ENCODE results near the gene TCF21. TPM values are rescaled to one million over a fixed set of nuclear protein-coding genes. Genes with fewer than 3 reads are reported as not detected.
A peak's percentile ranks its signal among the peaks of the same experiment; 100 is the strongest.

Gene TCF21
- total RNA-seq, 4 donors from 2014 or later = 0.30 to 0.84 TPM; not detected in 2

- Histone ChIP-seq H3K27me3 (peaks cover 0 to 99% of the 10 kb centered on the region in 2 donors), H3K9me3 (no peaks in the 10 kb centered on the region), H3K36me3 (no peaks in the 10 kb centered on the region), H3K4me3 (no peak overlapping the region), H3K4me1 (peaks cover 0 to 49% (median 18%) of the 10 kb centered on the region in 4 donors), H3K27ac (no peak overlapping the region)
- no peak for DNase-seq (ENCODE audit: low spot score in 2 of 2)
- 17 to 25% methylated on average over 5 of the region's 5 CpGs for WGBS, 2 donors
- TF ChIP-seq CTCF (IDR thresholded peaks at IDR 0.05) (no peak), POLR2A (IDR thresholded peaks at IDR 0.05) (no peak), EP300 (IDR thresholded peaks at IDR 0.05) (no peak)
These were observed 6.0 kb downstream of the TCF21 start for GRCh38 chr6:133894795-133895358.

- no peak for DNase-seq (ENCODE audit: low spot score in 2 of 2)
- H3K4me1 ChIP-seq = peaks cover 0 to 43% (median 15%) of the 10 kb centered on the region in 4 donors
- TF ChIP-seq EP300 (IDR thresholded peaks at IDR 0.05) (no peak), POLR2A (IDR thresholded peaks at IDR 0.05) (no peak), CTCF (IDR thresholded peaks at IDR 0.05) (no peak)
- H3K9me3 ChIP-seq = no peaks in the 10 kb centered on the region
- 4 to 5% methylated on average over 39 to 45 of the region's 45 CpGs for WGBS, 2 donors
- H3K36me3 ChIP-seq = no peaks in the 10 kb centered on the region
- H3K27ac ChIP-seq = no peak overlapping the region
- H3K27me3 ChIP-seq = peaks cover 0 to 96% of the 10 kb centered on the region in 2 donors
- peak overlapping the region in 2 of 4 donors; percentile 22 to 23 for H3K4me3 ChIP-seq
These were observed 6.8 kb downstream of the TCF21 start for GRCh38 chr6:133895573-133896343.

GRCh38 chr6:133896344-133896721, 7.4 kb downstream of the TCF21 start:
- H3K4me1 ChIP-seq = peaks cover 0 to 37% (median 10%) of the 10 kb centered on the region in 4 donors
- no peaks in the 10 kb centered on the region for H3K9me3 ChIP-seq
- H3K4me3 ChIP-seq = no peak overlapping the region
- peaks cover 0 to 90% of the 10 kb centered on the region in 2 donors for H3K27me3 ChIP-seq
- TF ChIP-seq POLR2A (IDR thresholded peaks at IDR 0.05) (no peak), CTCF (IDR thresholded peaks at IDR 0.05) (no peak), EP300 (IDR thresholded peaks at IDR 0.05) (no peak)
- no peak overlapping the region for H3K27ac ChIP-seq
- 23 to 35% methylated on average over 5 of the region's 5 CpGs for WGBS, 2 donors
- H3K36me3 ChIP-seq = no peaks in the 10 kb centered on the region
- DNase-seq (ENCODE audit: low spot score in 2 of 2) = no peak

- peaks cover 0 to 20% (median 0%) of the 10 kb centered on the region in 4 donors for H3K4me1 ChIP-seq
- TF ChIP-seq POLR2A (IDR thresholded peaks at IDR 0.05) = no peak
- no peak for TF ChIP-seq CTCF (IDR thresholded peaks at IDR 0.05)
- TF ChIP-seq EP300 (IDR thresholded peaks at IDR 0.05) = no peak
These were observed 9.3 kb downstream of the TCF21 start for GRCh38 chr6:133898263-133898662.

GRCh38 chr6:133899556-133899955, 10.6 kb downstream of the TCF21 start:
- DNase-seq (ENCODE audit: low spot score in 2 of 2) = no peak
- peaks cover 0 to 17% (median 0%) of the 10 kb centered on the region in 4 donors for H3K4me1 ChIP-seq
- H3K36me3 ChIP-seq = no peaks in the 10 kb centered on the region
- no peaks in the 10 kb centered on the region for H3K9me3 ChIP-seq
- peaks cover 0 to 69% of the 10 kb centered on the region in 2 donors for H3K27me3 ChIP-seq
- H3K27ac ChIP-seq = no peak overlapping the region
- no peak overlapping the region for H3K4me3 ChIP-seq
- TF ChIP-seq POLR2A (IDR thresholded peaks at IDR 0.05) (no peak), CTCF (IDR thresholded peaks at IDR 0.05) (no peak), EP300 (IDR thresholded peaks at IDR 0.05) (no peak)

More at GRCh38 chr6:133898263-133898662, 9.3 kb downstream of the TCF21 start:
- Histone ChIP-seq H3K27me3 (peaks cover 0 to 77% of the 10 kb centered on the region in 2 donors), H3K36me3 (no peaks in the 10 kb centered on the region), H3K27ac (no peak overlapping the region), H3K9me3 (no peaks in the 10 kb centered on the region), H3K4me3 (no peak overlapping the region)
- WGBS, 2 donors = 69 to 78% methylated on average over 1 of the region's 1 CpG
- no peak for DNase-seq (ENCODE audit: low spot score in 2 of 2)
